MG63 (cell line): ENCODE measurements around the gene PGLYRP2. TPM values are rescaled to one million over a fixed set of nuclear protein-coding genes. Genes with fewer than 3 reads are reported as not detected.

Experiments
- DNase-seq: peaks from one replicate; pipeline ENCODE4 v3.0.0-alpha.2; 2020
- H3K27me3 ChIP-seq: fragments of 250-450 bp; sonication (Bioruptor Pico); 2 replicates; pipeline ENCODE4 v1.5.1; 2020; ENCODE audit warnings: mild to moderate bottlenecking, moderate library complexity
- H3K36me3 ChIP-seq: fragments of 250-450 bp; sonication (Bioruptor Pico); 2 replicates; pipeline ENCODE4 v1.5.1; 2020; ENCODE audit warnings: mild to moderate bottlenecking, moderate library complexity
- H3K4me3 ChIP-seq: fragments of 250-450 bp; sonication (Bioruptor Pico); 2 replicates; pipeline ENCODE4 v1.5.1; 2020; ENCODE audit warnings: mild to moderate bottlenecking, moderate library complexity
- H3K9me3 ChIP-seq: fragments of 250-450 bp; sonication (Bioruptor Pico); 2 replicates; pipeline ENCODE4 v1.5.1; 2020; ENCODE audit warnings: mild to moderate bottlenecking, moderate library complexity
- total RNA-seq: library from RNA; depleted of rRNA; stranded (reverse); fragments of >200 nt; shearing (Covaris generic); gene quantifications from 2 replicates; pipeline ENCODE4 v1.2.3, GENCODE V29; 2014; ENCODE audit warnings: low replicate concordance

The PGLYRP2 gene
- total RNA-seq, 1 experiment from 2014 or later, result not detected

GRCh38 chr19:15438124-15438496 is 41.2 kb downstream of the PGLYRP2 start:
- no peaks in the 10 kb centered on the region for H3K36me3 ChIP-seq
- no peak for DNase-seq
- H3K9me3 ChIP-seq, result no peaks in the 10 kb centered on the region
- H3K27me3 ChIP-seq, result no peaks in the 10 kb centered on the region
- no peak overlapping the region for H3K4me3 ChIP-seq

- peak; percentile 51 for DNase-seq
These were observed 41.8 kb downstream of the PGLYRP2 start for GRCh38 chr19:15437355-15438123.

GRCh38 chr19:15436826-15437110 is 42.5 kb downstream of the PGLYRP2 start:
- H3K9me3 ChIP-seq, result no peaks in the 10 kb centered on the region
- H3K4me3 ChIP-seq, result no peak overlapping the region
- no peaks in the 10 kb centered on the region for H3K27me3 ChIP-seq
- H3K36me3 ChIP-seq, result peaks cover 4% of the 10 kb centered on the region
- no peak for DNase-seq

More at GRCh38 chr19:15437355-15438123, 41.8 kb downstream of the PGLYRP2 start:
- H3K36me3 ChIP-seq, result no peaks in the 10 kb centered on the region
- no peaks in the 10 kb centered on the region for H3K9me3 ChIP-seq
- no peaks in the 10 kb centered on the region for H3K27me3 ChIP-seq
- no peak overlapping the region for H3K4me3 ChIP-seq

- Histone ChIP-seq H3K4me3 (no peak overlapping the region), H3K9me3 (no peaks in the 10 kb centered on the region), H3K36me3 (peaks cover 9% of the 10 kb centered on the region), H3K27me3 (no peaks in the 10 kb centered on the region)
- DNase-seq, result no peak
These were observed 43.1 kb downstream of the PGLYRP2 start for GRCh38 chr19:15436012-15436825.

- no peak for DNase-seq
- H3K4me3 ChIP-seq, result peak overlapping the region; percentile 55
These were observed 45.7 kb downstream of the PGLYRP2 start for GRCh38 chr19:15433519-15434069.

GRCh38 chr19:15432629-15433518 is 46.4 kb downstream of the PGLYRP2 start:
- no peaks in the 10 kb centered on the region for H3K27me3 ChIP-seq
- peak; percentile 99 for DNase-seq
- H3K4me3 ChIP-seq, result peak overlapping the region; percentile 55
- peaks cover 42% of the 10 kb centered on the region for H3K36me3 ChIP-seq
- no peaks in the 10 kb centered on the region for H3K9me3 ChIP-seq

More at GRCh38 chr19:15433519-15434069, 45.7 kb downstream of the PGLYRP2 start:
- no peaks in the 10 kb centered on the region for H3K27me3 ChIP-seq
- peaks cover 35% of the 10 kb centered on the region for H3K36me3 ChIP-seq
- H3K9me3 ChIP-seq, result no peaks in the 10 kb centered on the region

- Histone ChIP-seq H3K9me3 (no peaks in the 10 kb centered on the region), H3K4me3 (peak overlapping the region; percentile 100), H3K27me3 (no peaks in the 10 kb centered on the region), H3K36me3 (peaks cover 50% of the 10 kb centered on the region)
- DNase-seq, result peak; percentile 42
These were observed 47.2 kb downstream of the PGLYRP2 start for GRCh38 chr19:15432018-15432494.

GRCh38 chr19:15431396-15432017 is 47.8 kb downstream of the PGLYRP2 start:
- no peaks in the 10 kb centered on the region for H3K27me3 ChIP-seq
- no peaks in the 10 kb centered on the region for H3K9me3 ChIP-seq
- peaks cover 55% of the 10 kb centered on the region for H3K36me3 ChIP-seq
- no peak for DNase-seq
- peak overlapping the region; percentile 100 for H3K4me3 ChIP-seq

GRCh38 chr19:15430526-15431120 is 48.7 kb downstream of the PGLYRP2 start:
- DNase-seq, result no peak
- Histone ChIP-seq H3K4me3 (peak overlapping the region; percentile 100), H3K36me3 (peaks cover 63% of the 10 kb centered on the region), H3K9me3 (no peaks in the 10 kb centered on the region), H3K27me3 (no peaks in the 10 kb centered on the region)

GRCh38 chr19:15429825-15430467 is 49.4 kb downstream of the PGLYRP2 start:
- Histone ChIP-seq H3K9me3 (no peaks in the 10 kb centered on the region), H3K36me3 (peaks cover 69% of the 10 kb centered on the region), H3K4me3 (no peak overlapping the region), H3K27me3 (no peaks in the 10 kb centered on the region)
- DNase-seq, result no peak

- Histone ChIP-seq H3K27me3 (no peaks in the 10 kb centered on the region), H3K36me3 (peaks cover 75% of the 10 kb centered on the region), H3K4me3 (no peak overlapping the region), H3K9me3 (no peaks in the 10 kb centered on the region; the same call in 1 of the 2 replicates)
- no peak for DNase-seq
These were observed 50.1 kb downstream of the PGLYRP2 start for GRCh38 chr19:15428956-15429824.

- H3K27me3 ChIP-seq, result no peaks in the 10 kb centered on the region
- peaks cover 86% of the 10 kb centered on the region for H3K36me3 ChIP-seq
- no peak overlapping the region for H3K4me3 ChIP-seq
- peaks cover 10% of the 10 kb centered on the region for H3K9me3 ChIP-seq
- DNase-seq, result no peak
These were observed 51.3 kb downstream of the PGLYRP2 start for GRCh38 chr19:15427991-15428471.

GRCh38 chr19:15427350-15427700 is 52.0 kb downstream of the PGLYRP2 start:
- Histone ChIP-seq H3K9me3 (peaks cover 10% of the 10 kb centered on the region), H3K36me3 (peaks cover 93% of the 10 kb centered on the region), H3K4me3 (no peak overlapping the region), H3K27me3 (no peaks in the 10 kb centered on the region)
- no peak for DNase-seq

- Histone ChIP-seq H3K36me3 (peaks cover 90% of the 10 kb centered on the region), H3K27me3 (no peaks in the 10 kb centered on the region), H3K9me3 (peaks cover 10% of the 10 kb centered on the region), H3K4me3 (no peak overlapping the region)
- DNase-seq, result no peak
These were observed 52.6 kb downstream of the PGLYRP2 start for GRCh38 chr19:15426485-15427349.
